Measurements from ENCODE around the gene CPAMD8. TPM values are rescaled to one million over a fixed set of nuclear protein-coding genes. Genes with fewer than 3 reads are reported as not detected.

The CPAMD8 gene
- total RNA-seq, 6 experiments from 2014 or later: 0.90 to 1.8 (median 1.2) TPM

GRCh38 chr19:16846901-16847300, 179.7 kb downstream of the CPAMD8 start:
- ATAC-seq (peak in 1 of 4 donors; percentile 17), DNase-seq (no peak)

More at GRCh38 chr19:16846901-16847300, 179.7 kb downstream of the CPAMD8 start:
- Histone ChIP-seq H3K9me3 (no peaks in the 10 kb centered on the region), H3K27me3 (no peaks in the 10 kb centered on the region), H3K4me3 (no peak overlapping the region), H3K4me1 (no peaks in the 10 kb centered on the region), H3K27ac (no peak overlapping the region), H3K36me3 (peaks cover 0 to 65% (median 26%) of the 10 kb centered on the region in 4 donors)
- TF ChIP-seq POLR2A (IDR thresholded peaks at IDR 0.05) (no peak), CTCF (IDR thresholded peaks at IDR 0.05) (no peak)
- intact Hi-C loops (cut with DNase I): no loop called here
- no CpG with 5 or more reads among the region's 16 CpGs for WGBS (ENCODE audit: insufficient coverage, low coverage, low lambda C conversion rate, missing lambda C conversion rate)

Small RNA genes within 50 kb of the gene (small RNA-seq; reads per million reads assigned to genes)
- gene RN7SL823P (0 reads per million in 2 experiments), gene RN7SL835P (0 reads per million in 2 experiments)

Other genes with a start within 250 kb of the CPAMD8 start
- gene SIN3B, start 197.4 kb downstream of the CPAMD8 start, total RNA-seq: 10 to 100 TPM; 10.6 to 20.9 (median 13.6) TPM
- gene F2RL3, start 137.8 kb downstream of the CPAMD8 start, total RNA-seq: under 1 TPM; 0.07 to 0.62 (median 0.28) TPM
- gene HAUS8, start 48.6 kb upstream of the CPAMD8 start, total RNA-seq: 1 to 10 TPM; 3.7 to 8.5 (median 5.8) TPM
- gene MYO9B, start 49.0 kb upstream of the CPAMD8 start, total RNA-seq: 10 to 100 TPM; 25.4 to 38.7 (median 36.0) TPM
- gene USE1, start 188.5 kb upstream of the CPAMD8 start, total RNA-seq: 10 to 100 TPM; 13.5 to 20.3 (median 18.6) TPM
- gene OCEL1, start 199.4 kb upstream of the CPAMD8 start, total RNA-seq: 10 to 100 TPM; 17.8 to 64.2 (median 31.2) TPM
- 100 to 1,000 TPM in 1 of 6 experiments, 10 to 100 TPM in 5; 48.5 to 105 (median 80.9) TPM for gene NR2F6, start 219.1 kb upstream of the CPAMD8 start, total RNA-seq
- 1 to 10 TPM in 5 of 6 experiments, under 1 TPM in 1; 0.81 to 3.6 (median 1.7) TPM for gene USHBP1, start 237.9 kb upstream of the CPAMD8 start, total RNA-seq
- 10 to 100 TPM; 29.2 to 51.3 (median 37.9) TPM for gene BABAM1, start 240.6 kb upstream of the CPAMD8 start, total RNA-seq

All from right lobe of liver (tissue), 6 donors.